NCI-H1930 (cell line): ENCODE data around the gene RCBTB1.
"Not testable (repeated sequence)": the region's sequence is repeated elsewhere in the genome, so short reads cannot be mapped to it uniquely, and the experiment has no call there.

ENCODE experiments used
- DNase-seq, 2 experiments: peaks; one replicate each; lab custom pipeline; 2025; lab: John Stamatoyannopoulos, UW

Gene RCBTB1

DNA sequence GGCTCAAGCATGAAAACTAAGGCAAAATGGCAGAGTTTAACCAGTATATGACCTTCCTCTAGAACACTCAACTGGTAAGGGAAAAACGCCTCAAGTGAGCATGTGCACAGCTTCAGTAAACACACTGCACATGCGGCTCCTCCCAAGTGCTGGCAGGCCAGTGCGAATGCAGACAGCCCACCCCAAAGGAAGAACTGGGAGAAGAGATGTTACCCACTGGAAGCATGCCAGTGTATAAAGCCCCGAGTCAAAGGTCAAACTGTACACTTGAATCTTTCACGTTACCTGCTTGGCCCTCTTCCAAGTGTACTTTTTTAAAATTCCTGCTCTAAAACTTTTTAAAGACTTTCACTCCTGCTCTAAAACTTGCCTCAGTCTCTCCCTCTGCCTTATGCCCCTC lies 19.2 kb upstream of the RCBTB1 start:
- no peak for DNase-seq

DNA sequence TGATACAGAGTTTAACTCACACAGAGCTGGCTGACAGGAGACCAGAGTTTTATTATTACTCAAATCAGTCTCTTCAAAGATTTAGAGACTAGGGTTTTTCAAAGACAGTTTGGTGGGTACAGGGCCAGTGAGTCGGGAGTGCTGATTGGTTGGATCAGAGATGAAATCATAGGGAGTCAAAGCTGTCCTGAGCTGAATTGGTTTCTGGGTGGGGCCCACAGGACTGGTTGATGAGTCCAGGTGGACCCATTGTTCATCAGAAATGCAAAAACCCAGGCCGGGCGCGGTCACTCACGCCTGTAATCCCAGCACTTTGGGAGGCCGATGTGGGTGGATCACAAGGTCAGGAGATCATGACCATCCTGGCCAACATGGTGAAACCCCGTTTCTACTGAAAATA lies 17.3 kb upstream of the RCBTB1 start:
- not testable (repeated sequence) for DNase-seq

DNA sequence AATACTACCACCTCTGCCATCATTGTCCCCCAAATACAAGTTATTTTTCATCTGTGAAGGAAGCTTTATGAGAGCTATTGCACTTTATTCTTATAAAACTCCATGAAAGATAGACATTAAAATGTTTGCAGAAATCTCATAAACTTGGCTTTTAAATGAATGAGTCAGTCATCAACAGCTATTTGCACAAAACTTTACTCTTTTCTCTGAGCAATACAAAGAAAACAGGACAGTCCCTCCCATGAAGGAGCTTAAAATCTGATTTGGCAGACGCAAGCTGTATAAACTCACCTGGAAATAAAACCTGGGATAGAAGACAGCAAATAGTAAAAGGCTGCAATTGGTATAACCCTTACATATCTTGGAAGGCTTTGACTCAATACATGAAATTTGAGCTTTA lies 16.6 kb upstream of the RCBTB1 start:
- DNase-seq: no peak

DNA sequence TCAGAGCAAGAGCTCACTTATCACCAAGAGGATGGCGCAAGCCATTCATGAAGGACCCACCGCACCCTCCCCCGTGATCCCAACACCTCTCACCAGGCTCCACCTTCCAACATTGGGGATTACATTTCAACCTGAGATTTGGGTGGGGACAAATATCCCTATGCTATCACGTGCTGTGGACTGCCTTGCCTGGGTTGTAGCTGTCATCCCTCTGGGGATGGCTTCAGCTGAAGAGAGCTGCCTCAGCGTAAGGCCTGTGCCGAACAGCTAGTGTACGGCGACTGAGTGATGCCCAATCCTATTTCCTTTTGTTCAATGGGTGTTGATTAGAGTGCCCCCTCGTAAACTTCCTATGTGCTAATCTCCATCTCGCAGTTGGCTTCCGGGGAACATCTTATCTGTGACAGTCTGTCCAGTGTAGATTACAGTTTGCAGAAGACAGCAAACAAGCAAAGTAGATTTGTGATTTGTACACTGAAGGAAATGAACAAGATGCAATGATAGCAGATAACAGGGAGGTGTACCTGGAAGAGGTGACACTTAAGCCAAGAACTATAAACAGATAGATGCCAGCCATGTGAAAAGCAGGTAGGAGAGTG lies 11.8 kb upstream of the RCBTB1 start:
- no peak for DNase-seq

DNA sequence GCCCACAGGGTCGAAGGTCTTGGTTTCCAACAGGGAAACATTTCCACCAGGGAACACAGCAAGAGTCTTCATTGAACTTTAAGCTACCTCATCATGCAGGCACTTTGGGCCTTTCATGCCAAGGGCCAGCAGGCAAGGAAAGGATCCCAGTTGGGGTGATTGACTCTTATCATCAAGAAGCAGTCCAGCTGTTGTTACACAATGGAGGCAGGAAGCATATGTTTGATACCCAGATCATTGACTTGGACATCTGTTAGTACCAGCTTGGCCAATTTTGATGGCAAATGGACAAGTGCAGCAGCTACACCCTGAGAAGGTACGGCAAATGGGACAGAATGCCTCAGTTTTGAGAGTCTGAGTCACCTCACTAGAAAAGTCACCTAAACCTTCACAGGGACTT lies 10.9 kb upstream of the RCBTB1 start:
- DNase-seq: no peak

DNA sequence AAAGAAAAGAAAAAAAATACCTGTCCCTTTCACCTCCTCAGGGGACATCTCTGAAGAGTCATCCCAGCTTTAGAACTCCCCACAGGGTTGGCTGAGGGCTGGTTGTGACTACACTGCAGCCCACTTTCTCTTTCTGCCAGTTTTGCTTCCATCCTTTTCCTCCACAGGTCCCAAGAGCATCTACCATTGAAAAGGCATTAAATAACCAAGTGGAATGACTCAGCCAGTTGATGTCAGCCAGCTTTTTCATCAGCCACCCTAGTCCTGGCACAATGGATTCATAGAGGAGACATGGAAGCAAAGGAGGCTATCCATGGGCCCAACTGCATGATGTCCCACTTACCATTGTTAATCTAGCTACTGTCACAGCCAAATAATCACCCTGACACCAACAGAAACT lies 9.2 kb upstream of the RCBTB1 start:
- no peak for DNase-seq

DNA sequence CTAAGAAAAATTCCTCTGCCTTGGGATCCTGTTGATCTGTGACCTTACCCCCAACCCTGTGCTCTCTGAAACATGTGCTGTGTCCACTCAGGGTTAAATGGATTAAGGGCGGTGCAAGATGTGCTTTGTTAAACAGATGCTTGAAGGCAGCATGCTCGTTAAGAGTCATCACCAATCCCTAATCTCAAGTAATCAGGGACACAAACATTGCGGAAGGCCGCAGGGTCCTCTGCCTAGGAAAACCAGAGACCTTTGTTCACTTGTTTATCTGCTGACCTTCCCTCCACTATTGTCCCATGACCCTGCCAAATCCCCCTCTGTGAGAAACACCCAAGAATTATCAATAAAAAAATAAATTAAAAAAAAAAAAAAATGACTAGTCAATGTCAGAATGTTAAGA lies 8.5 kb upstream of the RCBTB1 start:
- not testable (repeated sequence) for DNase-seq

DNA sequence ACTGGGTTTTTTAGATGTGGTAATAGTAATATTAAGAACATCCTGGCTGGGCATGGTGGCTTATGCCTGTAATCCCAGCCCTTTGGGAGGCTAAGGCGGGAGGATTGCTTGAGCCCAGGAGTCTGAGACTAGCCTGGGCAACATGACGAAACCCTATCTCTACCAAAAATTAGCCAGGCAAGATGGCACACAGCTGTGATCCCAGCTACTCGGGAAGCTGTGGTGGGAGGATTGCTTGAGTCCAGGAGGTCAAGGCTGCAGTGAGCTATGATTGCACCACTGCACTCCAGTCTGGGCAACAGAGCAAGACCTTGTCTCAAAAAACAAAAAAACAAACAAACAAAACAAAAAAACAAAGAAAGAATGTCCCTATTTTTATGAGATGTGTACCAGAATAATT lies 5.4 kb upstream of the RCBTB1 start:
- DNase-seq: not testable (repeated sequence)

DNA sequence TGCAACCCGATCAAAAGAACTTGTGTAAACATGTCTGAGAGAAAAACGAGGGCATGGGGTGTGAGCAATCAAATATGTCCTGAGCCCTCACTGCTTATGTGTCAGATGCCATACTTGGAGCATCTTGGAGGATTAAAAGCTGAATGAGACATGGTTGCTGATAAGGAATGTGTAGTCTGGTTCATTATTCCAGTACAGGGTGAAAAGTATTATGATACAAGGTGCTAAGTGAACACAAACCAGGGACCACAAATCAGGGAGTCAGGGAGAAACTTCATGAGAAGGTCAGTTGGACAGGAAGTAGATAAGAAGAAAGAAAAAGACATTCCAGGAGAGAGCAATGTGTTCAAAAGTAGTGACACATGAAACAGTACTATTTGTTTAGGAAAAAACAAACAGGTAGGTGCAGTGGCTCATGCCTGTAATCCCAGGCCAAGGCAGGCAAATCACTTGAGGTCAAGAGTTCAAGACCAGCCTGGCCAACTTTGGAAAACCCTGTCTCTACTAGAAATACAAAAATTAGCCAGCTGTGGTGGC lies 2.0 kb upstream of the RCBTB1 start:
- DNase-seq: no peak

DNA sequence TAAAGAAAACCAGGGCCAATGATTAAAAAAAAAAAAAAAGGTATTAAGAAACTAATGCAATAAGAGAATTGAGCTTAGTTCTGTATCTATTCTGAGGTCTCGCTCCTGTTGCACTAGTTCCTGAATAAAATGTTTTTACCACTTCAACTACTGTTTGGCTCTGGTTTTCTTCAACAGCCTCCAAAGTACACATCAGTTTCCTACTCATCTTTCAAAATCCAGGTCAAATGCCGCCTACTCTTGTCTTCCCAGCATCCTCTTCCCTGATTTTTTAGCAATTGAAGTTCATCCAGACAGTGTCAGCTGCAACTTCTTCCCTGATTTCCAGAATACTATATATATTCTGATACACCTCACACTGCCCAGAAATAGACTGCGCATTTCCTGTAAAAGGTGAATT lies 1.4 kb upstream of the RCBTB1 start:
- DNase-seq: no peak

DNA sequence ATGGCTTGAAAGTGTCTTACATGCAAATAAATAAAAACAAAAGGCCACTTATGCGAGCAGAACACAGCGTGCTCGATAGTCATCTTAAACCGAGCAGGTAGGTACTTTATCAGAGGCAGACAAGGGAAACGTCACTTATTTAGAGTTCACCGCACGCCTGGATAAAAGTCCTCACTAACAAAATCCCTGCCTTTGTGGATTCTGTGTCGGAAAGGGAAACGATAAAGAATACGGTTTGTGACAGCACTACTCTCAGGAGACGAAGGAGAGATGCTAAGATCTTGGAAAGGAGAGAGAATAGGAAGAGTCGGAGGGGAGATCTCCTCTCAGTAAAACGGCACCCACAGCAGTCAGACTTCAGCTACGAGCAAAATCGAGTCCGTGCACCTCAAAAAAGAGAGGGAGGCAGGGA lies 581 bp downstream of the RCBTB1 start:
- DNase-seq: no peak

DNA sequence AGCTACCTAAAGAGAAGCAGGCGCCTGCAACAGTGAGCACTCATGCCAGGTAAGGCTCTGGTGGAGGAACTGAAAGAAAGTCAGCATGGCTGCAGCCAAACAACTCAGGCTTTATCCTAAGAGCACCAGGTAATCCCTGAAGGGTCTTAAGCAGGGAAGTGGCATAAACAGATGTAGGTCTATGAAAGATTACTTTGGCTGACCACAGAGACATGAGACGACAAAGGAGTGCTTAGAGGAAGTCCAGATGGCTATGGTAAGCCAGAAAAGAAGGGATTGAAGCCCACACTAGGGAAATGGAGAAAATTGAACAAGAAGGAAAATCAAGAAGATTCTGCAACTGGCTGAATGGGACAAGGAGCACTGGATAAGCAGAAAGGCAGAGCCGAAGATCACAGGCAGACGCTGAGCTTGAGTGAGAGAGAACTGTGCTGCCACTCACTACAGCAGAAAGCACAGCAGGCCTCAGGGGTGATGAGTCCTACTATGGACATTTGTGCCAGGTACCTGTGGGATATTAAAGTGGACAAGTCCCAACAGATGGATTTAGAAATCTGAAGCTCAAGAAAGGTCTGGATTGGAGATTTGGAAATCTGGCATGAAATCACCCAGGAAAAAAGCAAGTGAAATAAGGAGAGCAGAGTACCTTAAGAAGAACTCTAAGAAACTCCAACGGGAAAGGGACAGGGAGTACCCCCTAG lies 4.2 kb downstream of the RCBTB1 start:
- no peak for DNase-seq

DNA sequence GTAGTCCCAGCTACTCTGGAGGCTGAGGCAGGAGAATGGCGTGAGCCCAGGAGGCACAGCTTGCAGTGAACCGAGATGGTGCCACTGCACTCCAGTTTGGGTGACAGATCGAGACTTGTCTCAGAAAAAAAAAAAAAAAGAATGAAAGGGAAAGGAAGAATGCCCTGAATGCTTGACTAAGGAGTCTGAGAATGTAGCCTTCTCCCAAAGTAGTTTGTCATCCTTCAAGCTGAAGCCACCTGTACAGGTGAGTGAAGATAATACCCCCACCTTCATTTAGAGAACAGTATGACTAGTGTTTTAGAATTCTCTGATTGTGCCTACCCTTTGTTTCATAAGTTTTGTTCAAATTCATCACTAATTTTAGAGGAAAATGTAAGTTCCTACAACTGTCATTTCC lies 5.9 kb downstream of the RCBTB1 start:
- DNase-seq: no peak

DNA sequence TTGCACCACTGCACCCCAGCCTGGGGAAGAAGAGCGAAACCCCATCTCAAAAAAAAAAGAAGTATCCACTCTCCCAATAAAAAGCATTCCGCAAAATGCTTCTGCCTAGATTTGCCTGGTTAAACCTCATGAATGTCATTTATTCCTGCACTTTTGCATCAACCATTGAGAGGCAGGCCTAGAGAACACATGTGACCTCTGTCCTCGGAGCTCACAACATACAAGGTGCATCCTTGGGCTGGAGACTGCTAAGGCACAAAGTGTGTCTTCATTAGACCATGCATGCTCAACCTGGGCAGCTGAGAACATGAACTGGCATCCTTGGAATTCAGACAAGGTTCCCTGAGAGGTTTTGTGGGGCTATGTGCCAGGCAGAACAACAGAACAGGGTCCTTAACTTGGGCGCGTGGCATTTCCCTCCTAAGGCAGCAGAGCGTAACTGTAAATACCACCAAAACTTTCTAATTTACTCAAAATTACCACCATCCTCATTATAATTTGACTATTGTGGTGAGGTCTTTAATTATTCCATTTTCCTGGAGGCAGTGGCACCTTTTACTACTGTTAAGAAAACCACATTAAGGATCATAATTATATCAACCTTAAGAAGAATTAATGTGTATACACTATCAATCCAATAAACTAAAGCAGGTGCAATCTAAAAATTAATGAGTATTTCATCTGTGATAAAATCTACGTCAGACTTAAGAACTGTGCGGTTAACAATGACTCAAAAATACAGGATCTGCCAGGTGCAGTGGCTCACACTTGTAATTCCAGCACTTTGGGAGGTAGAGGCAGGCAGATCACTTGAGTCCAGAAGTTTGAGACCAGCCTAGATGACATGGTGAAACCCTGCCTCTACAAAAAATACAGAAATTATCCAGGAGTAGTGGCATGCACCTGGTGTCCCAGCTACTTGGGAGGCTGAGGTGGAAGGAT lies 13.8 kb downstream of the RCBTB1 start:
- DNase-seq: no peak

DNA sequence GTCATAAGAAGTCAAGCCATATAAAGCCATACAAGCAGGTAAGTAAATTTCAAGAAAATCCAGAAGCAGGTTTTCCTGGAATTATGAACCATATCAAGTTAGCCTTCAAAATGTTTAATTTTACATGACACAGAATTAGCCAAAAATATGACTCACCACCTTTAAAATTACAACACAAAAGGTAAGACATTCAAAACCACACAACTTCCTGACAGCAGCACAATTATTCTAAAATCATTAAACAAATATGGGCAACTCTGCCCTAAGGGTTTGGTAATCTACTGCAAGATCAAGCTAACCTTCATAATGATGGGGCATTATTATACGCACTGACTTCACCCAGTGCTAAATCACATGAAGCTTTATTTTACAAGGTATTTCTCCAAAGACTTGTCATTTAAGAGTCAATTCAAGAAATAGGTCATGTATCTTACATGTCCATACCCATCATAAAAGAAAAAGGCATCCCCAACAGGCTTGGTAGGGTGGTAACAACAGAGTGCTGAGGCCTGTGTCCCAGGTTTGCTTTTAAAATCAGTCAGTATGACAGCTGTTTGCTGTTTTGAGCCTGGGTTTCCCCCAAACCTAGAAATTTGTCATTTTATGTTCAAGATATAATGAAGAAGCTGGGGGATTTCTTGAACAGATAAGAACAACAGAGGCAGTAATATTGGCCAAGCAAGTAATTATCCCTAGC lies 15.2 kb downstream of the RCBTB1 start:
- DNase-seq: no peak

DNA sequence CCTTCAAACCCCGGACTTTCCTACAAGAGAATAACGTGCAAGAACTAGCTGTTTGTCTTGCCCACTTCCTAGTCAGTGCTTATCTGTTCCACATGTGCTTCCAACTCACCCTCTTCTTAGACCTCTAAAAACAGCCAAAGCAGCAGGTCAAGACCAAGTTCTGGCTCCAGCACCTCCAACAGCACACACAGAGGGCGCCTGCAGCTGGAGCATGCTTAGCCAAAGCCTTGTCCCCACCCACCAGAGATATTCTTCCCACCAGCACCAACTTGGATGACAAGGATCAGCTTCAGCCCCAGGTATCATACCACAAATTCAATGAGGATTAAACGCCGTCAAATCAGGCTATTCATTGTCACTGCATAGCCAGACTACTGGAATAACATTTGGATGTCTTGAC lies 17.9 kb downstream of the RCBTB1 start:
- DNase-seq: no peak

DNA sequence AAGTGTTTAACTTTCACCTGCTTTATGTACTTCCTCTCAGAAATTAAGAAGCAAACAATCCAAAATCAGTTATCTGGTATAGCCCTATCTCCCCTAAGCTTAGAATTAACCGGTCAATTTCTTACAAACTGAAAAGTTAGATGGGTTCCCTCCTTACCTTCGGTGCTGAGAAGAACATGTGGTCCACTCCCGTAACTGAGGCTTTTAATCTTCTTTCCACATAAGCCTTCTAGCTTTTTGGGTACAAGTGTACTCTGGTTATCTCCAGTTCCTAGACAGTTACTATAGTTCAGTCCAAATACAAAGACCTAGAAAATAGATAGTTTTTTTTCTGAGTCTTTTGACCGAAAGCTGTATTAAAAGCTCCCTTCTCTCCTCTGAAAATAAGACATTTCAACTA lies 18.9 kb downstream of the RCBTB1 start:
- DNase-seq: no peak

DNA sequence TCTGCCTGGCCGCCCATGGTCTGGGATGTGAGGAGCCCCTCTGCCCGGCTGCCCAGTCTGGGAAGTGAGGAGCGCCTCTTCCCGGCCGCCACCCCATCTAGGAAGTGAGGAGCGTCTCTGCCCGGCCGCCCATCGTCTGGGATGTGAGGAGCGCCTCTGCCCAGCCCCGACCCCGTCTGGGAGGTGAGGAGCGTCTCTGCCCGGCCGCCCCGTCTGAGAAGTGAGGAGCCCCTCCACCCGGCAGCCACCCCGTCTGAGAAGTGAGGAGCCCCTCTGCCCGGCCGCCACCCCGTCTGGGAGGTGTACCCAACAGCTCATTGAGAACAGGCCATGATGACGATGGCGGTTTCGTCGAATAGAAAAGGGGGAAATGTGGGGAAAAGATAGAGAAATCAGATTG lies 19.9 kb downstream of the RCBTB1 start:
- not testable (repeated sequence) for DNase-seq

DNA sequence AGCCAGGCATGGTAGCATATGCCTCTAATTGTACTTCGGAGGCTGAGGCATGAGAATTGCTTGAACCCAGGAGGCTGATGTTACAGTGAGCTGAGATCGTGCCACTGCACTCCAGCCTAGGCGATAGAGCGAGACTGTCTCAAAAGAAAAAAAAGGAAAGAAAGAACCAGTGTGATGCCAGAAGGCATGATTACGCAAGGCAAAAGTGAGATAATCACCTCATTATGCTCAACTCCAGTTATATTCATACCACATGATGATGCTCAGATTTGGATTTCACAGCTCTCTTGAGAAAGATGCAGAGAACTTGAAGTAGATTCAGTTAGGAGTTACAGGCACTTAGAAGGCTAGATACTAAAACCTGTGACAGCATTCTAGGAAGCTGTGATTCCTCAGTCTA lies 21.8 kb downstream of the RCBTB1 start:
- no peak for DNase-seq

DNA sequence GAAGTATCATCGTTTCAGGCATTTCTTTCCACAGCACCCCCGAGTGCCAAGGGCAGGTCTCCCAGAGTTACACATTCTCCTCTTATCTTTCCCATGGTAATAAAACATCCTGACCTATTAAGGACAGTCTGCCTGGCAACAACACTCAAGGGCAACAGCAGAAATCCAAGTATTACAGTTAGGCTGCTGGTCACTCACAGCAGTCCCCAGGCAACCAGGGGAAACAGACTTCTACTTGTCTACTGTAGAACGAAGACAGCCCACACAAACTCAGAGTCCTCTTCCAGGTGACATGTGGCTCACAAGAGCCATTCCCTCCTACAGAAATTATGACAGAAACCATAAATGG lies 24.3 kb downstream of the RCBTB1 start:
- DNase-seq: no peak

DNA sequence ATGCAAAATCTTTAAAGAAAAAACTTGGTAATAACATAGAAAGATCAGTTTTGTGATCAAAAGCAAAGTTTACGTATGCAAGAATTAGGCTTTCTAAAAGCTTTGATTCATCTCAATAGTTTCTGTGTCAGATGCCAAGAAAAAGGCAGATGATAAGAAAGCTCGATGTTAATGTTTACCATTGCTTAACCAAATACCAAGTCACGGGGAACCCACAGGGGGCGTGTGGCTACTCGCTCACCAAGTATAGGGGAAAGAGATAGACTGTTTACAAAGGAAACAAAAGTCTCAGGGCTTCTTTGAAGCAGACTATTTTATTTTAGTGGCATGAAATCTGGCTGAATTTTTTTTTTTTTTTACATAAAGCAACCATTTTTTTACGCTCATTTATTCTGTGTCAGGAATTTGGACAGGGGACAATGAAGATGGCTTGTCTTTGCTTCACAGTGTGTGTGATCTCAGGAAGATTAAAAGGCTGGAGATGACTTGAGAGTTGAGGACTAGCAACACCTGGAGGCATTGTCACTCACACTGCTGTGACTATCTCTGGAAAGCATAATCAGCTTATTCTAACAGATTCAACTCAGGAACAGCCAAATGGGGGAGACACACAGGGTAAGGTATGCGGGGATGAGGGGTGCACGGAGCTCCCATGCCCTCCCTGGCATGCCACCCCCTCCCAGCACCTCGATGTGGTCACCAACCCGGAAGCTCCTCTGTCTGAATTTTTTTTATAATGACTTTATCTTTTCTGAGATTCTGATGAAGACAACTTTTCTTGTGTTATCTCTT lies 24.9 kb downstream of the RCBTB1 start:
- DNase-seq: no peak
